CD4-positive, alpha-beta T cell treated with Interleukin-2 at 100 ng/mL for 4 hours (primary cell): Measurements from ENCODE around the gene ATP1A4.

Experiments used
- DNase-seq: peaks from one replicate; pipeline ENCODE4 v3.0.0-alpha.2; 2020; ENCODE audit warnings: low spot score

The ATP1A4 gene

GRCh38 chr1:160144921-160145320, 6.5 kb upstream of the ATP1A4 start:
- no peak for DNase-seq

- no peak for DNase-seq
Measured at GRCh38 chr1:160146107-160146506, 5.3 kb upstream of the ATP1A4 start.

GRCh38 chr1:160148121-160148520, 3.3 kb upstream of the ATP1A4 start:
- no peak for DNase-seq

DNA sequence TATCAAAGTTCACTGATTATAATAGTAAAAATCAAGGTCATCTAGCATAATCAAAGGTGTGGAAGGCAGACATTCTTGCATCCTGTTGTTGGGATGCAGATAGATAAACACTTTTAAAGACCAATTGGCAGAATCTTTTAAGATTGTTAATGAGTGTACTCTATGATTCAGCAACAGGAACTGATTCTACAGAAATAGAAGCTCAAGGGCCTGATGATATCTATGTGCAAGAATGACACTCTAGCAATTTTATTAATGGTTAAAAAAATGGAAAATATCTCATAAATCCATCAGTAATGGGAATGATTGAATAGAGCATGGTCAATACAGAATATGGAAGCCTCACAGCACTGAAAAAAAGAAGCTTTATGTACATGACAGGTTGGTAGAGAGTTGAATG, 2.2 kb upstream of the ATP1A4 start:
- DNase-seq = no peak

- DNase-seq = no peak
Measured at GRCh38 chr1:160149716-160150115, 1.7 kb upstream of the ATP1A4 start.

- no peak for DNase-seq
Measured at GRCh38 chr1:160154790-160155189, 3.4 kb downstream of the ATP1A4 start.

- DNase-seq = no peak
Measured at GRCh38 chr1:160156361-160156760, 5.0 kb downstream of the ATP1A4 start.

GRCh38 chr1:160157174-160157573, 5.8 kb downstream of the ATP1A4 start:
- DNase-seq = no peak

DNA sequence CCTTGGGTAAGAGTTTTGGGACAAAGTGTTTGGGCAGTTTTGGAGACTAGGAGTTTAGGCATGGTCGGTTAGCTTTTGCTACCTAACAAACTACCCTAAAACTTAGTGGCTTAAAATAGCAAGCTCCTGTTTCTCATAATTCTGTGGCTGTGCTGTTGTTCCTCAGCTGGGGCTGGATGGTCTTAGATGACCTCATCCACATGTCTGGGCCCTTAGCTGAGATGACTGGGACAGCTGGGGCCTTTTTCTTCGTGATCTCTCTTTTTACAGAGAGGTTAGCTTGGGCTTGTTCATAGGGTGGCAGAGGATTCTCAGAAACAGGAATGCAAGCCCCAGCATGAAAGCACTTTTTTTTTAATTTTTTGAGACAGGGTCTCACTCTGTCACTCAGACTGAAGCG, 6.6 kb downstream of the ATP1A4 start:
- no peak for DNase-seq

DNA sequence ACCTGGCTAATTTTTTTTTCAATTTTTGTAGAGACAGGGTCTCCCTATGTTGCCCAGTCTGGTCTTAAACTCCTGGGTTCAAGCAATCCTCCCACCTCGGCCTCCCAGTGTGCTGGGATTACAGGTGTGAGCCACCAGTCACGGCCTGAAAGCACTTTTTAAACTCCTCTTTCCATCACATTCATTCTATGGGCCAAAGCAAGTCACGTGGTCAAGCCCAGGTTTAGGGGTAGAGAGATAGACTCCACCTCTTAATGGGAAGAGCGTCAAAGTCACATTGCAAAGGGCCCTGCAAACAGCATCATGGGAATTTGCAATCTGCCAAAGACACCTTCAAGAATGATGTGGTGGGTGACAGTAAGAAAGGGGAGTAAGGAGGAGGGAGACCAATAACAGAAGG, 7.1 kb downstream of the ATP1A4 start:
- DNase-seq = no peak

GRCh38 chr1:160159846-160160245, 8.4 kb downstream of the ATP1A4 start:
- no peak for DNase-seq

GRCh38 chr1:160161965-160162705, 10.7 kb downstream of the ATP1A4 start:
- DNase-seq = no peak

DNA sequence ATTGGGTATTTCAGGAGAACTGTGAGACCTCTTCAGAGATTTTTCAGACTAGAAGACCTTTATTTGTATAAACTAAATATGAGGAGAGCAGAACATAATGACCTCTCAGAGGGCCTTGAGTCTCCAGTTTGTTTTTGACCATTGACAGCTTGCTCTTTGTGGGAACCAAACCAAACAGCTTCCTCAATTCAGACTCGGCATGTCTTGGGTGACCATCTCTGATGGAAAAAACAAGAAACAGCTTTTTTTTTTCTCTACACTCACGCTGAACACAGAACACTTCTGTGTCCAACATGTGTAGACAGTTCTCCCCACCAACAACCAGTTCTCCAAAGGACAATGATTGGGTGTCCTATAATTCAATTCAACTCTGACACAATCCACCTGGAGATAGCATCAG, 11.5 kb downstream of the ATP1A4 start:
- DNase-seq = no peak

DNA sequence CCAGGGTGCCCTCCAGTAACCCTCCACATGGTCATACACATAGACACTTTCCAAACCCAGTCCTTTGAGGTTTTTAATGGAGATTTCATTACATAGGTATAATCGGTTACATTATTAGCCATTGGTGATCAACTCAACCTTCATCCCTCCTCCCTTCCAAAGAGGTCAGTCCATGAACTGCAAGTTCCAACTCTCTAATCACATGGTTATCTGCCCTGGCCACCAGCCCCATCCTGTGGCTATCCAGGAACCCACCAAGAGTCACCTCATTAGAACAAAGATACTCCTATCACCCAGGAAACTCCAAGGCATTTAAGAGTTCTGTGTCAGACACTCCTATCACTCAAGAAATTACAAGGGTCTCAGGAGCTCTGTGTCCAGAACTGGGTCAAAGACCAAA, 12.2 kb downstream of the ATP1A4 start:
- no peak for DNase-seq

DNA sequence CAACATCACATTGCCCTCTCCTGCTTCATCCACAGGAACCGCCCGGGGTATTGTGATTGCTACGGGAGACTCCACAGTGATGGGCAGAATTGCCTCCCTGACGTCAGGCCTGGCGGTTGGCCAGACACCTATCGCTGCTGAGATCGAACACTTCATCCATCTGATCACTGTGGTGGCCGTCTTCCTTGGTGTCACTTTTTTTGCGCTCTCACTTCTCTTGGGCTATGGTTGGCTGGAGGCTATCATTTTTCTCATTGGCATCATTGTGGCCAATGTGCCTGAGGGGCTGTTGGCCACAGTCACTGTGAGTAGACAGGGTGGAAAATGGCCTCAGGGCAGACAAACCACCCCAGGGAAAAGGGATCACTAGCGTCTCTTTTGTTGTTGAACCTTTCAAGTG, 12.7 kb downstream of the ATP1A4 start:
- DNase-seq = no peak

DNA sequence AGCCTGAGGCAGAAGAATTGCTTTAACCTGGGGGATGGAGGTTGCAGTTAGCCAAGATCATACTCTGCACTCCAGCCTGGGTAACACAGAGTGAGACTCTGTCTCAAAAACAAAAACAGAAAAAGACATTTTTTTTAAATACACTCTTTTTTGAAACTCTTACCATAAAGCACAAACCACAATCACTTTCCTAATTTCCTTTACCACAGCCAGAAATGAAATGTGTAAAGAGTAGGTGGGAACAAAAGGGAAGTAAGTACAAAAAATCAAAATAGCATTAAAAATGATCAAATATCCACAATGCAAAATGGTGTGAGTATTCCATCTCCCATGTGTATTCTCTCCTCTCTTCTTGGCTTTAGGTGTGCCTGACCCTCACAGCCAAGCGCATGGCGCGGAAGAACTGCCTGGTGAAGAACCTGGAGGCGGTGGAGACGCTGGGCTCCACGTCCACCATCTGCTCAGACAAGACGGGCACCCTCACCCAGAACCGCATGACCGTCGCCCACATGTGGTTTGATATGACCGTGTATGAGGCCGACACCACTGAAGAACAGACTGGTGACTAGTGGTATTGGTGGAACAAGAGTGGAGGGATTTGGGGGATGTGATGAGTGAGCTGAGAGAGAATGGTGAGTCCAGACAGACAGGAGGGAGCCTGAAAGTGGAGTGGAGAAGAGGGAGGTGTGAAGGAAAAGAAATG, 14.9 kb downstream of the ATP1A4 start:
- no peak for DNase-seq

GRCh38 chr1:160167056-160167455, 15.7 kb downstream of the ATP1A4 start:
- DNase-seq = no peak

DNA sequence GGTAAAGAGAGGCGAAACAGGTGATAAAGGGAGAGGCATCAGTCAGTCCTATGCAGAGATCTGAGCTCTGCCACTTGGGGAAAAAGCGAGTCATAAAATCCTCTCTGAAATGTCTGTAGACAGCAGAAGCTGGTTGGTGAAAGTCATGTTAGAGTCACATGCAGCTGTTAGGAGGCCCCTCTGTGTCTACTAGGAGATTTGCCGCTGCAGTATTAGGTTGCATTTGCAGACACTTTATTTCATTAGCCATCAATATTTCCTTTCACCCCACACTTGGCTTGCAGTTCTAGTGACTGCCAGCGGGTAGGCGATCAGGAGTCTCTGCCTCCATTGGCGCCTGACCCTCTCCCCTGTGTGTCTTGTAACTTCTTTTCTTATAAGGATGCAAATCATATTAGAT, 16.2 kb downstream of the ATP1A4 start:
- DNase-seq = no peak

DNA sequence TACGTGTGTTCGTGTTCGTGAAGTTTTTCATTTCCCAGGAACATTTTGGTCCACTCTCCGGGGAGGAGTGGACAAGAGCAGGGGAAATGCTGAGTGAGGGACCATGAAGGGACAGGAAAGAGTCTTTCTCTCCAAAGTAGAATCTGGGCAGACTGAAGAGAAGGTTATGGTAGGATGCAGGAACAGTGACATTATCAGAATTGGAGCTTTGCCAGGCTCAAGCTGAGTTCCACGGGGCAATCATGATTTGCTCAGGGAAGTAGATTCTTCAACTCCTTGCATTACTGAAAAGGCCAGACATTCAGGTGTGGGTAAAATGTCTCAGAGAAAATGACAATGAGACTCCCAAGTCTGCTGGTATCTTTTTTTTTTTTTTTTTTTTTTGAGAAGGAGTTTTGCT, 16.6 kb downstream of the ATP1A4 start:
- DNase-seq = no peak

DNA sequence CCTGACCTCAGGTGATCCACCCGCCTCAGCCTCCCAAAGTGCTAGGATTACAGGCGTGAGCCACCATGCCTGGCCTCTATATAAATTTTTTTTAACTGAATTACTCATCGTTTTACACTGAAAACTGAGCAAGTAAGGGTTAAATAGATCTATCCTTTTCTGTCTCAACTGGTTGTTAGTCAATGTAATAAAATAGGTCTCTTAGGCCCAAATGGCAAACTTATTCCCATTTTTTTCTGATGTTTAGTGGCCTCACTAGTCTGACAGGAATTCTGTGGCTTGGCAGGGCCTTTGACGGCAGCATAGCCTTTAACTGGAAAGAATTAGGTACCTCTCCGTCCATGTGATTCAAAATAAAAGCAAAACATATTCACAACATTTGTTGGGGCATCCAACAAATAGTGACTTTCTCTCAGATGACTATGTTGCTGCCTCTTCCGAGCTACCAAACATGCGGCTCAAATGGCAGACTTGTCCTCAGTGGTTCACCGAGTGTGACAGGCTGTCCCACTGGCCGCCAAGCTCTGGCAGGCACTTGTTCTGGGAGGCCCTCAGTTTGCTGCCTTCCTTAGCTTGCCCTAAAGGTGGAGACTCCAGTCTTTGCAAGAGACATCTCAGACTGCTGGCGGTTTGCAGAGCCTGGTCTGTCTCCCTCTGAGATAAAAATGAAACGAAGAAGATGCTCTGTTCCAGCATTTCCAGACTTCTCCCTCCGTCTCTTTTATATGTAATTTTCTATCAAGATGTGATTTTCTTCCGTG, 17.4 kb downstream of the ATP1A4 start:
- DNase-seq = no peak

DNA sequence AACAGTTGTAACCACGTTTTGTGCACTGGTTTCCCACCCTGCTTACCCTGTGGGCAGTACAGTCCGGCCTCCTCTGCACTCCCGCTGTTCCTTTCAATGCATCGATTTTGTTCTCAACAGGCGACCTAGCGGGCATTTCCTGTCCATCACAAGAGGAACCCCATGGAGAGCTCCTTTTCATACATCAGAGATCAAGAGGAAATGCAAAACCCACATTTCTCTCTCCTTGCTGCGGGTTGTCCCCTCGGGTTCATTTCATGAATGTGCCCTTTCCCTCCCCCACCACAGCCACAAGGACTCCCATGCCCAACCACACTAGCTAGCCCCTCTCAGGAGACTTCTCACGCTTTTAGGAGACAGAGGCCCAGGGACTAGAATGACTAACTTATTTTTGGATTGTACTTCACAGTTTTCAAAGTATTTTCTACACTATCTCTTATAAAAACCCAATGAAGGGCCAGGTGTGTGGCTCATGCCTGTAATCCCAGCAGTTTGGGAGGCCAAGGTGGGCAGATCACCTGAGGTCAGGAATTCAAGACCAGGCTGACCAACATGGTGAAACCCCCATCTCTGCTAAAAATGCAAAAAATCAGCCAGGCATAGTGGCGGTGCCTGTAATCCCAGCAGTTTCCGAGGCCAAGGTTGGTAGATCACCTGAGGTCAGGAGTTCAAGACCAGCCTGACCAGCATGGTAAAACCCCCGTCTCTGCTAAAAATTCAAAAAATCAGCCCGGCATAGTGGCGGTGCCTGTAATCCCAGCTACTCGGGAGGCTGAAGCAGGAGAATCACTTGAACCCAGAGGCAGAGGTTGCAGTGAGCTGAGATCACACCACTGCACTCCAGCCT, 18.4 kb downstream of the ATP1A4 start:
- DNase-seq = no peak

DNA sequence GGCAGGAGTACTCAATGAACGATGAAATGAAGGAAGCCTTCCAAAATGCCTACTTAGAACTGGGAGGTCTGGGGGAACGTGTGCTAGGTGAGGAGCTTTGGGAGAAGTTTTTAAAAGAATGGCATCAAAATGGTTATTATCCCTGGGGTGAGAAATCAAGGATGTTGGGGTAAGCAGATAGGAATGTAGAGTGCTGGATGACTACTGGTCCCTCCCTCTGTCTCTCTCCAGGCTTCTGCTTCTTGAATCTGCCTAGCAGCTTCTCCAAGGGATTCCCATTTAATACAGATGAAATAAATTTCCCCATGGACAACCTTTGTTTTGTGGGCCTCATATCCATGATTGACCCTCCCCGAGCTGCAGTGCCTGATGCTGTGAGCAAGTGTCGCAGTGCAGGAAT, 20.0 kb downstream of the ATP1A4 start:
- no peak for DNase-seq
